PC-3 (cell line): ENCODE measurements around the gene WDR83. TPM values are rescaled to one million over a fixed set of nuclear protein-coding genes. Genes with fewer than 3 reads are reported as not detected.
"Not testable (repeated sequence)": the region's sequence is repeated elsewhere in the genome, so short reads cannot be mapped to it uniquely, and the experiment has no call there.

Experiments used
- ATAC-seq: fragments of 200-7000 bp; cut with Tn5 transposase; 2 replicates; pipeline ENCODE4 v1.9.1; 2020; ENCODE audit warnings: mild to moderate bottlenecking, moderate library complexity
- BruUV-seq: library from RNA; stranded (reverse); fragments of 400-500 nt; replicated peaks from 2 replicates; lab custom pipeline; 2021; lab: Mats Ljungman, UMichigan
- CTCF ChIA-PET: fragments of 300-600 bp; sonication (Branson Sonifier 250); formaldehyde crosslinking; loops from one replicate; lab custom pipeline; 2022; ENCODE audit warnings: antibody characterized with exemption; lab: Charles Lee
- POLR2A ChIA-PET: fragments of 300-600 bp; sonication (Branson Sonifier 250); formaldehyde crosslinking; loops from one replicate; lab custom pipeline; 2022; ENCODE audit warnings: antibody characterized with exemption; ENCODE audit not compliant: unreplicated experiment; lab: Charles Lee
- DNase-seq: peaks from one replicate; pipeline ENCODE4 v3.0.0-alpha.2; 2015
- H2AFZ ChIP-seq: fragments of 300-600 bp; sonication (generic); 2 replicates; pipeline ENCODE4 v1.6.0; 2016; ENCODE audit warnings: antibody characterized with exemption, low read length
- H3F3A ChIP-seq: fragments of 300-600 bp; sonication (generic); one replicate; pipeline ENCODE4 v1.6.0; 2017; ENCODE audit warnings: antibody characterized with exemption, low read length, control low read depth, mild to moderate bottlenecking; ENCODE audit not compliant: unreplicated experiment
- H3K27ac ChIP-seq: fragments of 300-600 bp; sonication (generic); 2 replicates; pipeline ENCODE4 v1.5.1; 2016; ENCODE audit warnings: mild to moderate bottlenecking, low read length
- H3K27me3 ChIP-seq: fragments of 300-600 bp; sonication (generic); 2 replicates; pipeline ENCODE4 v1.6.1; 2016; ENCODE audit warnings: low read length, mixed read lengths
- H3K36me3 ChIP-seq: fragments of 300-600 bp; sonication (generic); 2 replicates; pipeline ENCODE4 v1.6.1; 2016; ENCODE audit warnings: low read depth, mixed run types, low read length, mixed read lengths
- H3K4me1 ChIP-seq: fragments of 300-600 bp; sonication (generic); 2 replicates; pipeline ENCODE4 v1.5.1; 2016; ENCODE audit warnings: low read length; ENCODE audit not compliant: insufficient read depth
- H3K4me2 ChIP-seq: fragments of 300-600 bp; sonication (generic); 2 replicates; pipeline ENCODE4 v1.6.0; 2016; ENCODE audit warnings: low read length
- H3K4me3 ChIP-seq: fragments of 300-600 bp; sonication (generic); 2 replicates; pipeline ENCODE4 v1.5.1; 2016; ENCODE audit warnings: mild to moderate bottlenecking, low read length, mixed read lengths
- H3K79me2 ChIP-seq: fragments of 300-600 bp; sonication (generic); 2 replicates; pipeline ENCODE4 v1.6.1; 2017; ENCODE audit warnings: low read length, mixed read lengths
- H3K9ac ChIP-seq: fragments of 300-600 bp; sonication (generic); 2 replicates; pipeline ENCODE4 v1.6.0; 2016; ENCODE audit warnings: mild to moderate bottlenecking, low read length
- H3K9me2 ChIP-seq: fragments of 300-600 bp; sonication (generic); replicated peaks from 2 replicates; pipeline ENCODE4 v1.6.1; 2016; ENCODE audit warnings: mixed run types, low read length, mixed read lengths
- H3K9me3 ChIP-seq: fragments of 300-600 bp; sonication (generic); 2 replicates; pipeline ENCODE4 v1.6.1; 2016; ENCODE audit warnings: low read length, mixed read lengths
- H4K20me1 ChIP-seq: fragments of 300-600 bp; sonication (generic); 2 replicates; pipeline ENCODE4 v1.6.1; 2016; ENCODE audit warnings: low read length, mixed read lengths
- CTCF ChIP-seq: fragments of 300-600 bp; sonication (generic); conservative IDR thresholded peaks from 2 replicates; pipeline ENCODE4 v1.5.1; 2017; ENCODE audit warnings: antibody characterized with exemption, low read depth, mild to moderate bottlenecking, low read length
- EZH2 ChIP-seq: fragments of 300-600 bp; sonication (generic); IDR thresholded peaks from one replicate; pipeline ENCODE4 v1.6.1; 2017; ENCODE audit warnings: antibody characterized with exemption, mild to moderate bottlenecking, low read length; ENCODE audit not compliant: unreplicated experiment
- EZH2phosphoT487 ChIP-seq: fragments of 300-600 bp; sonication (generic); IDR thresholded peaks from 2 replicates; pipeline ENCODE4 v1.6.1; 2018; ENCODE audit warnings: mild to moderate bottlenecking, antibody characterized with exemption, low read length, borderline replicate concordance
- intact Hi-C: fragments of 100-400 bp; cut with micrococcal nuclease; formaldehyde crosslinking; loops from 2 replicates; pipeline ENCODE4 v1.9.0; 2023
- total RNA-seq: library from RNA; depleted of rRNA; stranded (reverse); fragments of >200 nt; gene quantifications from 2 replicates; pipeline ENCODE4 v1.2.3, GENCODE V29; 2014

WDR83 gene
- total RNA-seq, 1 experiment from 2014 or later, result 39.5 TPM

DNA sequence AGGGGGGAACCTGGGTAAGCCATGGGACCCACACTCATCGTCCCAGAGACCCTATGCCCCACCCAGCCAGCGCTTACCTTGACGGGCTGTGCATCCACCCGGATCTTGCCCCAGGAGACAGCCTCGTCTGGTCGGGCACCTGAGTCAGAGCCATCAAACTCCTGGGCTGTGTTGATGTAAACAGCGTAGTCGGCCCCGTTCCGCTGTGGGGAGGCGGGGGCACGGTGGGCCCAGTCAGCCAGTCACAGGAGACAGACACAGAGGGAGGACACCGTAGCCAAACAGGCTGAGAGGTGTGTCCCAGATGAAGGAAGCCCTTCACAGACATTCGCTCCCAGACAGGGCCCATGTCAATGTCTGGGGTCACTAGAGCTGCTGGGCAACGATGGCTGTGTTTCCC, 9.3 kb downstream of the WDR83 start:
- Histone ChIP-seq H3K79me2 (peaks cover 26% of the 10 kb centered on the region), H4K20me1 (peaks cover 6% of the 10 kb centered on the region; the same call in 1 of the 2 replicates), H3F3A (no peaks in the 10 kb centered on the region), H3K36me3 (peaks cover 48% of the 10 kb centered on the region), H3K27ac (no peak overlapping the region), H3K9me2 (no peaks in the 10 kb centered on the region), H3K9ac (no peak overlapping the region), H3K4me2 (no peak overlapping the region), H3K4me3 (no peak overlapping the region), H3K27me3 (no peaks in the 10 kb centered on the region), H3K9me3 (no peaks in the 10 kb centered on the region), H2AFZ (no peak overlapping the region), H3K4me1 (no peaks in the 10 kb centered on the region)
- intact Hi-C loops, result no loop called here
- ChIA-PET CTCF (no interaction called here), POLR2A (no interaction called here)
- BruUV-seq, result no TSS peak
- TF ChIP-seq EZH2 (no peak), CTCF (no peak), EZH2phosphoT487 (no peak)
- DNase-seq (no peak), ATAC-seq (no peak)

DNA sequence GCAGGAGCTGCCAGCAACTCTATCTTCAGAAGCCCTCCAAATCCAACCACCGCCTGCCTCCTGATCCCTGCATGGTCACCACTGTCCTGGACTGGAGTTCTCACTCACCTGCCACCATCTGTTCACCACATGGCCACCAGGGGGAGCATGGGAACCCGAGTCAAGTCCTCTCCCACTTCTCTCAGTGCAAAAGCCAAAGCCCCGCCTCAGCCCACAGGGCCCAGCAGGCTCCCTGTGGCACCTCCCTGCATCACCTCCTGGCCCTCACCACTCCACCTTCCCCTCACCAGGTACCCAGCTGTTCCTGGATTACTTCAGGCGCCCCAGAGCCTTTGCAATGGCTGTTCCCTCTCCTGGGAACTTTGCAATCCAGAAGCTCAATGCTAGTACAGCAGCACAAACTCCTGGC, 9.8 kb downstream of the WDR83 start:
- no peak overlapping the region for H3K27ac ChIP-seq
- H3K79me2 ChIP-seq, result peaks cover 25% of the 10 kb centered on the region
- H3K4me3 ChIP-seq, result no peak overlapping the region
- DNase-seq (peak; percentile 92), ATAC-seq (peak; percentile 53)
- H4K20me1 ChIP-seq, result peaks cover 6% of the 10 kb centered on the region; the same call in 1 of the 2 replicates
- TF ChIP-seq CTCF (peak; percentile 96), EZH2 (no peak)
- BruUV-seq, result no TSS peak
- H3K27me3 ChIP-seq, result no peaks in the 10 kb centered on the region
- H3K9me2 ChIP-seq, result no peaks in the 10 kb centered on the region
- H3K4me1 ChIP-seq, result no peaks in the 10 kb centered on the region
- POLR2A ChIA-PET, result no interaction called here
- peaks cover 48% of the 10 kb centered on the region for H3K36me3 ChIP-seq
- intact Hi-C loops, result no loop called here
- CTCF ChIA-PET, result interaction anchor here (1.0 kb wide), 1 partner anchor 46 kb away, joined by 4 read pairs; no protein-coding TSS in a partner anchor
- no peaks in the 10 kb centered on the region for H3K9me3 ChIP-seq
- no peaks in the 10 kb centered on the region for H3F3A ChIP-seq
- no peak overlapping the region for H2AFZ ChIP-seq
- H3K4me2 ChIP-seq, result no peak overlapping the region
- no peak overlapping the region for H3K9ac ChIP-seq

- ATAC-seq, result no peak
- no peak overlapping the region for H3K4me3 ChIP-seq
- no TSS peak for BruUV-seq
- CTCF ChIA-PET, result interaction anchor here (1.0 kb wide), 1 partner anchor 46 kb away, joined by 4 read pairs; no protein-coding TSS in a partner anchor
- H3K27me3 ChIP-seq, result no peaks in the 10 kb centered on the region
- no peak for DNase-seq
- H4K20me1 ChIP-seq, result peaks cover 6% of the 10 kb centered on the region; the same call in 1 of the 2 replicates
- H3F3A ChIP-seq, result no peaks in the 10 kb centered on the region
- H3K27ac ChIP-seq, result no peak overlapping the region
- H3K9ac ChIP-seq, result no peak overlapping the region
- POLR2A ChIA-PET, result no interaction called here
- peaks cover 46% of the 10 kb centered on the region for H3K36me3 ChIP-seq
- peaks cover 25% of the 10 kb centered on the region for H3K79me2 ChIP-seq
- H3K4me1 ChIP-seq, result no peaks in the 10 kb centered on the region
- intact Hi-C loops, result no loop called here
- no peaks in the 10 kb centered on the region for H3K9me2 ChIP-seq
- TF ChIP-seq CTCF (no peak), EZH2phosphoT487 (no peak), EZH2 (no peak)
- no peak overlapping the region for H3K4me2 ChIP-seq
- no peak overlapping the region for H2AFZ ChIP-seq
- no peaks in the 10 kb centered on the region for H3K9me3 ChIP-seq
Observed at GRCh38 chr19:12676928-12677327, 10.3 kb downstream of the WDR83 start.

DNA sequence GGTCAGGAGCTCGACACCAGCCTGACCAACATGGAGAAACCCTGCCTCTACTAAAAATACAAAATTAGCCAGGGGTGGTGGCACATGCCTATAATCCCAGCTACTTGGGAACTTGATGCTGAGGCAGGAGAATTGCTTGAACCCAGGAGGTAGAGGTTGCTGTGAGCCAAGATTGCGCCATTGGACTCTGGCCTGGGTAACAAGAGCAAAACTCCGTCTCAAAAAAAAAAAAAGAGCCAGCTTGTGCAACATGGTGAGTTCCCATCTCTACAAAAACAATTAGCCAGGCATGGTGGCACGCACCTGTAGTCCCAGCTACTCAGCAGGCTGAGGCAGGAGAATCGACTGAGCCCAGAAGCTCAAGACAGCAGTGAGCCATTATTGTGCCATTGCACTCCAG, 11.4 kb downstream of the WDR83 start:
- H3K36me3 ChIP-seq, result peaks cover 44% of the 10 kb centered on the region
- POLR2A ChIA-PET, result interaction anchor here (0.5 kb wide), 1 partner anchor 68 kb away, joined by 3 read pairs; the partner anchor contains the start of genes ZNF490 and ZNF791
- H3K27ac ChIP-seq, intact Hi-C loops, H3K9me2 ChIP-seq, ATAC-seq, H3K4me2 ChIP-seq, H3K9ac ChIP-seq, H3K4me3 ChIP-seq, H4K20me1 ChIP-seq, H3F3A ChIP-seq, H2AFZ ChIP-seq, H3K9me3 ChIP-seq, H3K4me1 ChIP-seq, BruUV-seq, CTCF ChIA-PET, H3K27me3 ChIP-seq, DNase-seq: not testable (repeated sequence)
- peaks cover 25% of the 10 kb centered on the region for H3K79me2 ChIP-seq
